Fibroblast of mammary gland (primary cell): ENCODE measurements around the gene UQCC5.

Source experiments
- DNase-seq: peaks from one replicate; pipeline ENCODE4 v3.0.0-alpha.2; 2010; ENCODE audit warnings: low read depth
- H3K4me3 ChIP-seq: 2 replicates; pipeline ENCODE4 v1.5.1; 2011; ENCODE audit warnings: low read depth, mild to moderate bottlenecking, low read length, moderate library complexity; ENCODE audit not compliant: control insufficient read depth
- TF ChIP-seq, protein P1 (sequence below): conservative IDR thresholded peaks from 2 replicates; pipeline ENCODE4 v1.5.1; 2011; ENCODE audit warnings: low read depth, low read length, inconsistent platforms; ENCODE audit not compliant: control insufficient read depth, insufficient read depth

UQCC5 gene

DNA sequence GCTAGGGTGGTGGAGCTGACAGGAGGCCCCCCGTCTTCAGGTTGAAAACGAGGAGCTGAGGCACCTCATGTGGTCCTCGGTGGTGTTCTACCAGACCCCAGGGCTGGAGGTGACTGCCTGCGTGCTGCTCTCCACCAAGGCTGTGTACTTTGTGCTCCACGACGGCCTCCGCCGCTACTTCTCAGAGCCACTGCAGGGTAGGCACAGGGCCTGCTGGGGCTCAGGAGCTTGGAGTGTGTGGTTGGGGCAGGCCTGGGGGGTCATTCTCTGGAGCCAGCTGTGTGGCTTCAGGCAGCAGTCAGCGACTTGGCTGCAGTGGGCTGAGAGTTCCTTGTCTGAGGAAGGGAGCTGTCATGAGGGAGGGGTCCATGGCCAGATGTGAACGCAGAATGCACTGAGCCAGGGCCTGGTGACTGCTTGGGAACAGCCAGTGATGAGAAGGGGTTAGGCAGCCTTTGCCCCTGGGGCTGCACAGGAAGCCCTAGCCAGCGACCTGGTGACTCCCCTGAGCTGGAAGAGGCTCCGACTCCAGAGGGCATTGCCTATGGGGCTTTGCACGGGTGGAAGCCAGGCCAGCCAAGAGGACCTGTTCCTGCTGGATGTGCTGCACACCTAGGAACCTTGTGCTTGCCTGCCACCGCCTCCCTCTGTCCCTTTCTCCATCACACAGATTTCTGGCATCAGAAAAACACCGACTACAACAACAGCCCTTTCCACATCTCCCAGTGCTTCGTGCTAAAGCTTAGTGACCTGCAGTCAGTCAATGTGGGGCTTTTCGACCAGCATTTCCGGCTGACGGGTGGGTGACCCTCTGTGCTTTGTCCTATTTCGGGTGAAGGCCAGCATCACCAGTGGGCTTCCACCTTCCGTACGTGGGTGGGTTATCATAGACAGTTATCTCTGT, 46.1 kb upstream of the UQCC5 start:
- no peak for DNase-seq
- TF ChIP-seq, protein P1, sequence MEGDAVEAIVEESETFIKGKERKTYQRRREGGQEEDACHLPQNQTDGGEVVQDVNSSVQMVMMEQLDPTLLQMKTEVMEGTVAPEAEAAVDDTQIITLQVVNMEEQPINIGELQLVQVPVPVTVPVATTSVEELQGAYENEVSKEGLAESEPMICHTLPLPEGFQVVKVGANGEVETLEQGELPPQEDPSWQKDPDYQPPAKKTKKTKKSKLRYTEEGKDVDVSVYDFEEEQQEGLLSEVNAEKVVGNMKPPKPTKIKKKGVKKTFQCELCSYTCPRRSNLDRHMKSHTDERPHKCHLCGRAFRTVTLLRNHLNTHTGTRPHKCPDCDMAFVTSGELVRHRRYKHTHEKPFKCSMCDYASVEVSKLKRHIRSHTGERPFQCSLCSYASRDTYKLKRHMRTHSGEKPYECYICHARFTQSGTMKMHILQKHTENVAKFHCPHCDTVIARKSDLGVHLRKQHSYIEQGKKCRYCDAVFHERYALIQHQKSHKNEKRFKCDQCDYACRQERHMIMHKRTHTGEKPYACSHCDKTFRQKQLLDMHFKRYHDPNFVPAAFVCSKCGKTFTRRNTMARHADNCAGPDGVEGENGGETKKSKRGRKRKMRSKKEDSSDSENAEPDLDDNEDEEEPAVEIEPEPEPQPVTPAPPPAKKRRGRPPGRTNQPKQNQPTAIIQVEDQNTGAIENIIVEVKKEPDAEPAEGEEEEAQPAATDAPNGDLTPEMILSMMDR, result no peak
- H3K4me3 ChIP-seq, result no peak overlapping the region

DNA sequence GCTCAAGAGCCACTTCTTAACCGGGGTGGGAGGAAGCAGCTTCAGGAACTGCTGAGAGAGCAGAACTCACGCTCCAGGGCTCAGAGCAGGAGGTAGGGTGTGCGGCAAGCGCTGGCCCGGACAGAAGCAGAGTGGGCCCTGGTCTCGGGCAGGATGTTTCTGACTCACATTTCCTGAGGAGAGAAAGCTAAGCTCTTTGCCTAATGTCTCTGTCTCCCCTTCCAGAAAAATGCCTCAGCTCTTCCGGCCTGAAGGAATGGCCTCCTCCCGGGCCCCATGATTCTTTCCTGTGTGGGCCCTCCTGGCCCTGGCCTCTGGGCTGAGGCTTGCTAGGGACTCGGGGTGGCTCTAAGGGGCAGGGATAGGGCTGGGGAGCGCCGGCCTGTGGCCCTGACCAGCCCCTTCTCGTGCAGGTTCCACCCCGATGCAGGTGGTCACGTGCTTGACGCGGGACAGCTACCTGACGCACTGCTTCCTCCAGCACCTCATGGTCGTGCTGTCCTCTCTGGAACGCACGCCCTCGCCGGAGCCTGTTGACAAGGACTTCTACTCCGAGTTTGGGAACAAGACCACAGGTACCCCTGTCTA, 45.4 kb upstream of the UQCC5 start:
- no peak overlapping the region for H3K4me3 ChIP-seq
- DNase-seq, result peak; percentile 64
- TF ChIP-seq, protein P1, result no peak

DNA sequence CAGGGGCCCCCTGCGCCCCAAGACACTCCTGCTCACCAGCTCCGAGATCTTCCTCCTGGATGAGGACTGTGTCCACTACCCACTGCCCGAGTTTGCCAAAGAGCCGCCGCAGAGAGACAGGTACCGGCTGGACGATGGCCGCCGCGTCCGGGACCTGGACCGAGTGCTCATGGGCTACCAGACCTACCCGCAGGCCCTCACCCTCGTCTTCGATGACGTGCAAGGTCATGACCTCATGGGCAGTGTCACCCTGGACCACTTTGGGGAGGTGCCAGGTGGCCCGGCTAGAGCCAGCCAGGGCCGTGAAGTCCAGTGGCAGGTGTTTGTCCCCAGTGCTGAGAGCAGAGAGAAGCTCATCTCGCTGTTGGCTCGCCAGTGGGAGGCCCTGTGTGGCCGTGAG, 44.3 kb upstream of the UQCC5 start:
- no peak overlapping the region for H3K4me3 ChIP-seq
- TF ChIP-seq, protein P1, result no peak
- no peak for DNase-seq

DNA sequence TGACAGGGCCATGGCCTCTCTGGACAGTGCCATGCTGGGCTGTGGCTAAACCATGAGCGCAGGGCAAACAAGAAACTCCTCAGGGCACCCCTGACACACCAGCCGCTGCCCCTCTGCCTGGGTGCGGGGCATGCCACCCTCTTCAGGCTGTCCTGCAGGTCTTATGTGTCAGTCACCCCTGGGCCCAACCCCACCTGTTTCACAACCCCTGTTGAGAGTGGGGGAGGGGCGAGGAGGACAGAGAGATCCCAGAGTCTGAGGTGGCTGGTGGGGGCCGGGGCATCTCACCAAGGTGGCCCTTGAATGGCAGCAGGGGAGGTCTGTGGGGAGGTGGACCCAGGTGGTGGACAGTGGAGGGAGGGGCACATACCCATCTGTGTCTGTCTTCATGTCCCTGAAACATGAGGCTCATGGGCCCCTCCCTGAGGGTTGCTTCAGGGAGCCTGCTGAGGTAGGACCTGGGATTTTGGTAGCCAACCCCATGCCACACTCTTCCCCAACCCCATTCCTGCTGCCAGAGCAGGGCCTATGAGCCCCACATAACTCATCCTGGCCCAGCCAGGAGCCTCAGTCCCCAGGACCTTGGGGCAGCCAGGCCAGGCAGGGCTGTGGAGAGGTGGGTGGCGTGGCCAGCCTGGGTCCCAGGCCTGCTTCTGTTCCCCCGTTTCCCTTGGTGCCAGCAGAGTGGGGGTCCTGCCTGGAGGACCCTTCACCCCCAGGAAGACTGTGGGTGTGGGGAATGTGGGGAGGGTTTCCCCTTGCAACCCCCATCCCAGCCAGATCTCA, 43.0 kb upstream of the UQCC5 start:
- TF ChIP-seq, protein P1, result no peak
- DNase-seq, result no peak
- H3K4me3 ChIP-seq, result no peak overlapping the region

DNA sequence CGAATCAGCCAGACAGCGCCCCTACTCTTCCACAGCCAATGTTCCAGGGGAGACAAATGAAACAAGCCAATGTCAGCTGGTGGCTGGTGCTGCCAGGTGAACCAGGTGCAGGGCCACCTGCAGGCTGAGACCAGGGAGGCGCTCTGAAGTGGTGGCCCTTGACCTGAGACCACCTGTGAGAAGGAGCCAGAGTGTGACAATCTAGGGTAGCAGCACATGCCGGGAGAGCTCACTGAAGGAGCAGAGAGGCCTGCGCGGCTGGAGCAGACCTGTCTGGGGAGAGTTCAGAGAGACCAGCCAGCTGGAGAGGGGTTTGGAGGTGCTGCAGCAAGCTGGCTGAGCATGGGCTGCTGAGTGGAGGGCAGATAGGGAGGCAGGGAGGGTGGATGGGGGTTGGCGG, 42.0 kb upstream of the UQCC5 start:
- DNase-seq, result no peak
- H3K4me3 ChIP-seq, result no peak overlapping the region
- TF ChIP-seq, protein P1, result no peak

DNA sequence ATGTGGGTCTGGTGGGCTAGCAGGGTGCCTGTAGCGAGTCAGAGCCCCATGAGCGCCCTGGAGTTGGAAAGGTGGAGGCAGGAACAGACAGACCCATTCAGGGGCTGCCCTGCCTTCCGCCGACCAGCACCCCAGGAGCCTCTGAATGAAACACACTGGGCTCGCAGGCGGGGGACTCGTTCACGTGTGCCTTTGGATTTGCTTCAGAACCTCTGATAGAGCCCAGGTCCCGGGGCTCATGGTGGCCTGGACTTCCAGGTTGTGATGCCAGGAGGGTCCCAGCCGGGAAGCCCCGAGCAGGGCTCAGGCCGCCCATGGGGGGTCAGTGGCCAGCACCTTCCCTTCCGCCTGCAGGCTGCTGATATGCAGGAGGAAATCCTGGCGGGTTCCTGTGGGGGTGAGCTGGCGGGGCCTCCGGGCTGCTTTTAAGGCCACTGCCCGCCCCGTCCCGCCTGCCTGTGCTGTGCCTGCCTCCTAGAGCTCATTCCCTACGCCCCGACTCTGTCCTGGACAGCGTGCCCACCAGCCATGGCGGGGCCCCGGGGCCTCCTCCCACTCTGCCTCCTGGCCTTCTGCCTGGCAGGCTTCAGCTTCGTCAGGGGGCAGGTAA, 41.4 kb upstream of the UQCC5 start, which contains the start of gene STAB1:
TSS of gene STAB1 (plus strand) at position 453 of the 610 bp plus-strand sequence. CDS start at position 529, 76 bp downstream.
- DNase-seq, result no peak
- no peak within 1 kb of the TSS for H3K4me3 ChIP-seq
- TF ChIP-seq, protein P1, result no peak
